MCF 10A (cell line): ENCODE measurements around the gene KNDC1. TPM values are rescaled to one million over a fixed set of nuclear protein-coding genes. Genes with fewer than 3 reads are reported as not detected.

ENCODE experiments used
- BruUV-seq: library from RNA; stranded (reverse); fragments of 400-500 nt; replicated peaks from 2 replicates; lab custom pipeline; 2021; lab: Mats Ljungman, UMichigan
- CTCF ChIA-PET: fragments of 300-600 bp; sonication (Branson Sonifier 250); formaldehyde crosslinking; extraction: SDS; loops from one replicate; lab custom pipeline; 2021; ENCODE audit warnings: antibody characterized with exemption, inconsistent platforms; lab: Yijun Ruan, JAX
- POLR2A ChIA-PET: fragments of 300-600, 350-650 bp; sonication (Branson Sonifier 250); formaldehyde crosslinking; extraction: SDS; loops from one replicate; lab custom pipeline; 2020; ENCODE audit warnings: antibody characterized with exemption, inconsistent platforms; lab: Yijun Ruan, JAX
- DNase-seq: peaks from one replicate; pipeline ENCODE4 v3.0.0-alpha.2; 2018; ENCODE audit not compliant: unreplicated experiment
- H3K27ac Mint-ChIP-seq: one replicate; pipeline ENCODE4 v1.8.0; 2022; ENCODE audit warnings: mild to moderate bottlenecking, low read depth, mixed read lengths; ENCODE audit not compliant: unreplicated experiment
- H3K27me3 Mint-ChIP-seq: one replicate; pipeline ENCODE4 v1.8.0; 2022; ENCODE audit warnings: mixed read lengths; ENCODE audit not compliant: insufficient read depth, unreplicated experiment
- H3K36me3 Mint-ChIP-seq: one replicate; pipeline ENCODE4 v1.8.0; 2022; ENCODE audit warnings: mild to moderate bottlenecking, moderate library complexity, mixed read lengths; ENCODE audit not compliant: insufficient read depth, unreplicated experiment
- H3K4me1 Mint-ChIP-seq: one replicate; pipeline ENCODE4 v1.8.0; 2022; ENCODE audit warnings: mixed read lengths; ENCODE audit not compliant: insufficient read depth, unreplicated experiment
- H3K4me3 Mint-ChIP-seq: one replicate; pipeline ENCODE4 v1.8.0; 2022; ENCODE audit warnings: mild to moderate bottlenecking, moderate library complexity, mixed read lengths; ENCODE audit not compliant: unreplicated experiment
- H3K9me3 Mint-ChIP-seq: one replicate; pipeline ENCODE4 v1.8.0; 2022; ENCODE audit warnings: mixed read lengths; ENCODE audit not compliant: unreplicated experiment
- CTCF ChIP-seq: fragments of 200-600 bp; IDR thresholded peaks from one replicate; pipeline ENCODE4 v1.8.0; 2022; ENCODE audit warnings: antibody characterized with exemption, mild to moderate bottlenecking; ENCODE audit not compliant: unreplicated experiment
- intact Hi-C: fragments of 100-400 bp; cut with micrococcal nuclease; formaldehyde crosslinking; loops from 2 replicates; pipeline ENCODE4 v1.14.1; 2022
- total RNA-seq: library from RNA; stranded (reverse); gene quantifications from 2 replicates; pipeline ENCODE4 v1.2.3, GENCODE V29; 2022

The KNDC1 gene
- total RNA-seq, 1 experiment from 2014 or later = 2.1 TPM

- no TSS peak for BruUV-seq
- ChIA-PET CTCF (no interaction called here), POLR2A (no interaction called here)
- DNase-seq = no peak
- Mint-ChIP-seq H3K27me3 (no peaks in the 10 kb centered on the region), H3K4me1 (no peaks in the 10 kb centered on the region), H3K4me3 (no peak overlapping the region), H3K9me3 (peaks cover 18% of the 10 kb centered on the region), H3K27ac (no peak overlapping the region), H3K36me3 (no peaks in the 10 kb centered on the region)
- TF ChIP-seq CTCF = no peak
- intact Hi-C loops = no loop called here
These were observed 46.7 kb upstream of the KNDC1 start for GRCh38 chr10:133113146-133113830.

GRCh38 chr10:133113847-133114246 lies 46.2 kb upstream of the KNDC1 start:
- no peaks in the 10 kb centered on the region for H3K4me1 Mint-ChIP-seq
- no peak for TF ChIP-seq CTCF
- H3K9me3 Mint-ChIP-seq = peaks cover 18% of the 10 kb centered on the region

GRCh38 chr10:133114251-133114650 lies 45.8 kb upstream of the KNDC1 start:
- intact Hi-C loops = no loop called here
- BruUV-seq = no TSS peak
- H3K9me3 Mint-ChIP-seq = peaks cover 18% of the 10 kb centered on the region
- no peak for DNase-seq
- ChIA-PET POLR2A (no interaction called here), CTCF (no interaction called here)
- TF ChIP-seq CTCF = no peak
- no peaks in the 10 kb centered on the region for H3K4me1 Mint-ChIP-seq
- no peak overlapping the region for H3K27ac Mint-ChIP-seq
- no peaks in the 10 kb centered on the region for H3K36me3 Mint-ChIP-seq
- no peaks in the 10 kb centered on the region for H3K27me3 Mint-ChIP-seq
- H3K4me3 Mint-ChIP-seq = no peak overlapping the region

More at GRCh38 chr10:133113847-133114246, 46.2 kb upstream of the KNDC1 start:
- H3K4me3 Mint-ChIP-seq = no peak overlapping the region
- no TSS peak for BruUV-seq
- no peak for DNase-seq
- H3K27me3 Mint-ChIP-seq = no peaks in the 10 kb centered on the region
- CTCF ChIA-PET = no interaction called here
- H3K27ac Mint-ChIP-seq = no peak overlapping the region
- intact Hi-C loops = no loop called here
- no peaks in the 10 kb centered on the region for H3K36me3 Mint-ChIP-seq
- POLR2A ChIA-PET = no interaction called here

- ChIA-PET POLR2A (no interaction called here), CTCF (no interaction called here)
- BruUV-seq = no TSS peak
- Mint-ChIP-seq H3K36me3 (no peaks in the 10 kb centered on the region), H3K9me3 (peaks cover 16% of the 10 kb centered on the region), H3K4me1 (no peaks in the 10 kb centered on the region), H3K27ac (no peak overlapping the region), H3K4me3 (no peak overlapping the region), H3K27me3 (no peaks in the 10 kb centered on the region)
- no peak for TF ChIP-seq CTCF
- no peak for DNase-seq
- intact Hi-C loops = no loop called here
These were observed 45.1 kb upstream of the KNDC1 start for GRCh38 chr10:133114726-133115452.
